ENCODE measurements around the gene SHISA7.

SHISA7 gene

DNA sequence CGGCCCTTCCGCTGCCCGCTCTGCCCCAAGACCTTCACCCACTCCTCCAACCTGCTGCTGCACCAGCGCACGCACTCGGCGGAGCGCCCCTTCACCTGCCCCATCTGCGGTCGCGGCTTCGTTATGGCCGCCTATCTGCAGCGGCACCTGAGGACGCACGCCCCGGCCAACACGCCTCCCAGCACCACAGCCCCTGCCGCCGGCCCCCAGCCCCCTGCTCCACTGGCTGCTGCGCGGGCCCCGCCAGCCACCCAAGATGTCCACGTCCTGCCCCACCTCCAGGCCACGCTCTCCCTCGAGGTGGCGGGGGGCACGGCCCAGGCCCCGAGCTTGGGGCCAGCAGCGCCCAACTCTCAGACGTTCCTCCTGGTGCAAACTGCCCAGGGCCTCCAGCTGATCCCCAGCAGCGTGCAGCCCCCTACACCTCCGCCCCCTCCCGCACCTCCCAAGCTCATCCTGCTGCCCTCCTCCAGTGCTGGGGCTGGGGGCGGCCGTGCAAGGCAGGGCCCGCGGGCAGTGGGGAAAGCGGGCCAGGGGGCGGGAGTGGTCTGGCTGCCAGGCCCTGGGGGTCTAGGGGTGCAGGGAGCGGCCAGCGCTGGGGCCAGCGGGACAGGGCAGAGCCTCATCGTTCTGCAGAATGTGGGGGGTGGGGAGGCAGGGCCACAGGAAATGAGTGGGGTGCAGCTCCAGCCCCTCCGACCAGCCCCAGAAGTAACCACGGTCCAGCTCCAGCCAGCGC, 40.0 kb upstream of the SHISA7 start:
- Histone ChIP-seq H3K27ac (no peak overlapping the region), H3K4me3 (ENCODE audit: low read depth in 1 of 2, low read length in 1 of 2) (no peak overlapping the region), H3K36me3 (peaks cover 34% of the 10 kb centered on the region), H3K4me1 (ENCODE audit: control insufficient read depth in 1 of 2, insufficient read depth in 1 of 2, low read depth in 1 of 2, low read length in 1 of 2) (peaks cover 7 to 8% of the 10 kb centered on the region in 2 experiments), H3K9me3 (no peaks in the 10 kb centered on the region), H3K27me3 (peaks cover 46% of the 10 kb centered on the region)
- TF ChIP-seq, protein P1, sequence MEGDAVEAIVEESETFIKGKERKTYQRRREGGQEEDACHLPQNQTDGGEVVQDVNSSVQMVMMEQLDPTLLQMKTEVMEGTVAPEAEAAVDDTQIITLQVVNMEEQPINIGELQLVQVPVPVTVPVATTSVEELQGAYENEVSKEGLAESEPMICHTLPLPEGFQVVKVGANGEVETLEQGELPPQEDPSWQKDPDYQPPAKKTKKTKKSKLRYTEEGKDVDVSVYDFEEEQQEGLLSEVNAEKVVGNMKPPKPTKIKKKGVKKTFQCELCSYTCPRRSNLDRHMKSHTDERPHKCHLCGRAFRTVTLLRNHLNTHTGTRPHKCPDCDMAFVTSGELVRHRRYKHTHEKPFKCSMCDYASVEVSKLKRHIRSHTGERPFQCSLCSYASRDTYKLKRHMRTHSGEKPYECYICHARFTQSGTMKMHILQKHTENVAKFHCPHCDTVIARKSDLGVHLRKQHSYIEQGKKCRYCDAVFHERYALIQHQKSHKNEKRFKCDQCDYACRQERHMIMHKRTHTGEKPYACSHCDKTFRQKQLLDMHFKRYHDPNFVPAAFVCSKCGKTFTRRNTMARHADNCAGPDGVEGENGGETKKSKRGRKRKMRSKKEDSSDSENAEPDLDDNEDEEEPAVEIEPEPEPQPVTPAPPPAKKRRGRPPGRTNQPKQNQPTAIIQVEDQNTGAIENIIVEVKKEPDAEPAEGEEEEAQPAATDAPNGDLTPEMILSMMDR (IDR thresholded peaks at IDR 0.05) = no peak

DNA sequence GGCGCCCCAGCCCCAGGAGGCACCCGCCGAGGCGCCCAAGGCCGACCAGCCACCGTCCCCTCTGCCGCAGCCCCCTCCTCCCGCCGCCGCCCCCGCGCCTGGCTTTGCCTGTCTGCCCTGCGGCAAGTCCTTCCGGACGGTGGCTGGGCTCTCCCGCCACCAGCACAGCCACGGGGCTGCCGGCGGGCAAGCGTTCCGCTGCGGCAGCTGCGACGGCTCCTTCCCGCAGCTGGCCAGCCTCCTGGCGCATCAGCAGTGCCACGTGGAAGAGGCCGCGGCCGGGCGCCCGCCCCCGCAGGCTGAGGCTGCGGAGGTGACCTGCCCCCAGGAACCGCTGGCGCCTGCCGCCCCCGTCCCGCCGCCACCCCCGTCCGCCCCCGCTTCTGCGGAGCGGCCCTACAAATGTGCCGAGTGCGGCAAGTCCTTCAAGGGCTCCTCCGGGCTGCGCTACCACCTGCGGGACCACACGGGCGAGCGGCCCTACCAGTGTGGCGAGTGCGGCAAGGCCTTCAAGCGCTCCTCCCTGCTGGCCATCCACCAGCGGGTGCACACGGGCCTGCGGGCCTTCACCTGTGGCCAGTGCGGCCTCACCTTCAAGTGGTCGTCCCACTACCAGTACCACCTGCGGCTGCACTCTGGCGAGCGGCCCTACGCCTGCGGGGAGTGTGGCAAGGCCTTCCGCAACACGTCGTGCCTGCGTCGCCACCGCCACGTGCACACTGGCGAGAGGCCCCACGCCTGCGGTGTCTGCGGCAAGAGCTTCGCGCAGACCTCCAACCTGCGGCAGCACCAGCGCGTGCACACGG, 39.3 kb upstream of the SHISA7 start:
- Histone ChIP-seq H3K27me3 (peaks cover 38% of the 10 kb centered on the region), H3K4me3 (ENCODE audit: low read depth in 1 of 2, low read length in 1 of 2) (no peak overlapping the region), H3K4me1 (ENCODE audit: control insufficient read depth in 1 of 2, insufficient read depth in 1 of 2, low read depth in 1 of 2, low read length in 1 of 2) (peaks cover 10 to 13% of the 10 kb centered on the region in 2 experiments), H3K9me3 (no peaks in the 10 kb centered on the region), H3K27ac (no peak overlapping the region), H3K36me3 (peaks cover 34% of the 10 kb centered on the region)
- TF ChIP-seq, protein P1 (IDR thresholded peaks at IDR 0.05) = no peak

DNA sequence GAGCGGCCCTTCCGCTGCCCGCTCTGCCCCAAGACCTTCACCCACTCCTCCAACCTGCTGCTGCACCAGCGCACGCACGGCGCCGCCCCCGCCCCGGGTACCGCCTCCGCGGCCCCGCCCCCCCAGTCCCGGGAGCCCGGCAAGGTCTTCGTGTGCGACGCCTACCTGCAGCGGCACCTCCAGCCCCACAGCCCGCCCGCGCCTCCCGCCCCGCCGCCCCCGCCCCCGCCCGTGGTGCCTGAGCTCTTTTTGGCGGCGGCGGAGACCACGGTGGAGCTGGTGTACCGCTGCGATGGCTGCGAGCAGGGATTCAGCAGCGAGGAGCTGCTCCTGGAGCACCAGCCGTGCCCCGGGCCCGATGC, 38.7 kb upstream of the SHISA7 start:
- TF ChIP-seq, protein P1 (IDR thresholded peaks at IDR 0.05) = no peak
- Histone ChIP-seq H3K27ac (no peak overlapping the region), H3K4me1 (ENCODE audit: control insufficient read depth in 1 of 2, insufficient read depth in 1 of 2, low read depth in 1 of 2, low read length in 1 of 2) (peaks cover 16 to 18% of the 10 kb centered on the region in 2 experiments), H3K9me3 (no peaks in the 10 kb centered on the region), H3K4me3 (ENCODE audit: low read depth in 1 of 2, low read length in 1 of 2) (no peak overlapping the region), H3K36me3 (peaks cover 34% of the 10 kb centered on the region), H3K27me3 (peaks cover 32% of the 10 kb centered on the region)

DNA sequence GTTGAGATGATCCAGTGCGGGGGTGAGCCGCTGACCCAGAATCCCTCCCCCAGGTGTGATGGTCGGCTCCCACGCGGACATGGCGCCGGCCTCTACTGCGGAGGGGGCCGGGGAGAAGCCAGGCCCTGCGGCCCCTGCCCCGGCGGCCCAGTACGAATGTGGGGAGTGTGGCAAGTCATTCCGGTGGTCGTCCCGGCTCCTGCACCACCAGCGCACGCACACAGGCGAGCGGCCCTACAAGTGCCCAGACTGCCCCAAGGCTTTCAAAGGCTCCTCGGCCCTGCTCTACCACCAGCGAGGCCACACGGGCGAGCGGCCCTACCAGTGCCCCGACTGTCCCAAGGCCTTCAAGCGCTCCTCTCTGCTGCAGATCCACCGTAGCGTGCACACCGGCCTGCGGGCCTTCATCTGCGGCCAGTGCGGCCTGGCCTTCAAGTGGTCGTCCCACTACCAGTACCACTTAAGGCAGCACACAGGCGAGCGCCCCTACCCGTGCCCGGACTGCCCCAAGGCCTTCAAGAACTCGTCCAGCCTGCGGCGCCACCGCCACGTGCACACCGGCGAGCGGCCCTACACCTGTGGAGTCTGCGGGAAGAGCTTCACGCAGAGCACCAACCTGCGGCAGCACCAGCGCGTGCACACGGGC, 38.2 kb upstream of the SHISA7 start:
- Histone ChIP-seq H3K27ac (no peak overlapping the region), H3K36me3 (peaks cover 34% of the 10 kb centered on the region), H3K9me3 (no peaks in the 10 kb centered on the region), H3K4me1 (ENCODE audit: control insufficient read depth in 1 of 2, insufficient read depth in 1 of 2, low read depth in 1 of 2, low read length in 1 of 2) (peaks cover 16 to 18% of the 10 kb centered on the region in 2 experiments), H3K27me3 (peaks cover 27% of the 10 kb centered on the region), H3K4me3 (ENCODE audit: low read depth in 1 of 2, low read length in 1 of 2) (no peak overlapping the region)
- TF ChIP-seq, protein P1 (IDR thresholded peaks at IDR 0.05) = no peak

DNA sequence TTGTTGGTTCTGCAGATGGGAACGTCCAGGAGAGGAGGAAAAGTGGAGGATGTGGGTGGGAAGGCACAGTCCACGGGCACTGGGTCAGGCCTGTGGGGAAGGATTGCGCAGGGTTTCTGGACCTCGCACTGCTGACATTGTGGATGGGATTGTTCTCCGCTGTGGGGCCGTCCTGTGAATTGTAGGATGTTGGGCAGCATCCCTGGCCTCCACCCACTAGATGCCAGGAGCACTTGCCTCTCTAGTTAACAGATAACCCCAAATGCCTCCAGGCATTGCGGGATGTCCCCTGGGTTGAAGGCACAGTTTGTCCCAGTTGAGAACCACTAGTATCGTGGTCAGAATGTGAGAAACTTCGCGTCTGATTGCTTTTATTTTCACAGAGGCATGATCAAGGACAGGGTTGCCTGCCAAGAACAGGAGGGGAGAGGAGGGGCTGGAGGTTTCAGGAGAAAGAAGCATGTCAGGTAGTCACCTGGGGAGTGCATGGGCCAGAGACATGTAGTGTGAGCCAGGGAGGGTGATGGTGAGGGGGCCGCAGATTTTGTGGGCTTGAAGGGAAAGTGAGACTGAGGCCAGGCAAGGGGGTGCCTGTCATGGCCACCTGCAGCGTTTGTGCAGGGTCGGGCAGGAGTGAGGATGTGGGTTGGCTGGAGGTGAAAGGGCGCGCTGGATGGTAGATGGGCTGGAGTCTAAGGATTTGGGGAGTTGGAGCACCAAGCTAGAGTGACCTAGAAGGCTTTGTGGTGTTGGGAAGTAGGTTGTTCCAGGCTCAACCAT, 36.5 kb upstream of the SHISA7 start:
- H3K9me3 ChIP-seq = no peaks in the 10 kb centered on the region
- H3K36me3 ChIP-seq = peaks cover 34% of the 10 kb centered on the region
- TF ChIP-seq, protein P1 (IDR thresholded peaks at IDR 0.05) = no peak
- peaks cover 17 to 20% of the 10 kb centered on the region in 2 experiments for H3K4me1 ChIP-seq (ENCODE audit: control insufficient read depth in 1 of 2, insufficient read depth in 1 of 2, low read depth in 1 of 2, low read length in 1 of 2)
- no peak overlapping the region for H3K4me3 ChIP-seq (ENCODE audit: low read depth in 1 of 2, low read length in 1 of 2)
- H3K27ac ChIP-seq = no peak overlapping the region
- peaks cover 11% of the 10 kb centered on the region for H3K27me3 ChIP-seq

Data from neutrophil (primary cell).